ENCODE results near the gene NAP1L5. TPM values are rescaled to one million over a fixed set of nuclear protein-coding genes. Genes with fewer than 3 reads are reported as not detected.

The NAP1L5 gene
- total RNA-seq, 1 donor from 2014 or later, result 4.7 TPM

DNA sequence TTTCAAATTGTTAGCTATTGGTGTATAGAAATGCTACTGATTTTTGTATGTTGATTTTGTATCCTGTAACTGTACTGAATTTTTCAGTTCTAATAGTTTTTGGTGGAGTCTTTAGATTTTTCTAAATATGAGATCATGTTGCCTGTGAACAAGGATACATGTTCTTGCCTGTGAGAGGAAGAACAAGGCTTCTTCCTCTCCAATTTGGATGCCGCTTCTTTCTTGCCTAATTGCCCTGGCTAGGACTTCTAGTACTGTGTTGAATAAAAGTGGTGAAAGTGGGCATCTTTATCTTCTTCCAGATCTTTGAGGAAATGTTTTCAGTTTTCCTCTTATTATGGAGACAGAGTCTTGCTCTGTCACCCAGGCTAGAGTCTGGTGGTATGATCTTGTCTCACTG lies 16.2 kb upstream of the NAP1L5 start:
- H3K27ac Mint-ChIP-seq (ENCODE audit: unreplicated experiment), result no peak overlapping the region

DNA sequence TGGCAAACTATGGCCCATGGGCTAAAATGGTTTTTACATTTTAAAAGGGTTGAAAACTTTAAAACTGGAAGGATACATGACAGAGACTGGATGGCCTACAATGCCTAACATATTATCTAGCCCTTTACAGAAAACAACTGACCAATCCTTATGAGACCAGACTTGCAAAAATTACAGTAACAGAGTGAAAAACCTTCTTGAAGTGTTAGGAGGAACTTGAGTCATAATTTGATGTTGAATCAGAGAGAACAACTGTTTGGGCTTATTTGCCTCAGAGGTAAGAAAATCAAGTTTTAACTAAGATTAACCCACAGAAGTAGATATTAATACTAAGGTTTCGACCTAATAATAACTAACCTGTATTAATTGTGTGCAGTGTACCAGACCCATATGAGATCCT lies 12.4 kb upstream of the NAP1L5 start:
- Mint-ChIP-seq H3K36me3 (ENCODE audit: low read depth, unreplicated experiment) (peaks cover 6% of the 10 kb centered on the region), H3K4me1 (ENCODE audit: low read depth, unreplicated experiment) (peaks cover 9% of the 10 kb centered on the region), H3K4me3 (ENCODE audit: unreplicated experiment) (no peak overlapping the region), H3K27ac (ENCODE audit: unreplicated experiment) (no peak overlapping the region), H3K27me3 (ENCODE audit: low read depth, unreplicated experiment) (no peaks in the 10 kb centered on the region), H3K9me3 (ENCODE audit: unreplicated experiment) (no peaks in the 10 kb centered on the region)
- FAIRE-seq, result no peak
- no peak overlapping the region for H2AFZ ChIP-seq (ENCODE audit: low read depth, low read length)
- no peaks in the 10 kb centered on the region for H3K27me3 ChIP-seq (ENCODE audit: insufficient read depth, low read length)
- no peaks in the 10 kb centered on the region for H4K20me1 ChIP-seq (ENCODE audit: insufficient read depth, low read length)
- no peak overlapping the region for H3K4me3 ChIP-seq (ENCODE audit: insufficient read depth, low read depth, low read length)
- no peak overlapping the region for H3K9ac ChIP-seq (ENCODE audit: low read length)
- no peaks in the 10 kb centered on the region for H3K79me2 ChIP-seq (ENCODE audit: insufficient read depth, low read length)
- H3K36me3 ChIP-seq (ENCODE audit: insufficient read depth, low read length), result no peaks in the 10 kb centered on the region
- TF ChIP-seq, protein P1, sequence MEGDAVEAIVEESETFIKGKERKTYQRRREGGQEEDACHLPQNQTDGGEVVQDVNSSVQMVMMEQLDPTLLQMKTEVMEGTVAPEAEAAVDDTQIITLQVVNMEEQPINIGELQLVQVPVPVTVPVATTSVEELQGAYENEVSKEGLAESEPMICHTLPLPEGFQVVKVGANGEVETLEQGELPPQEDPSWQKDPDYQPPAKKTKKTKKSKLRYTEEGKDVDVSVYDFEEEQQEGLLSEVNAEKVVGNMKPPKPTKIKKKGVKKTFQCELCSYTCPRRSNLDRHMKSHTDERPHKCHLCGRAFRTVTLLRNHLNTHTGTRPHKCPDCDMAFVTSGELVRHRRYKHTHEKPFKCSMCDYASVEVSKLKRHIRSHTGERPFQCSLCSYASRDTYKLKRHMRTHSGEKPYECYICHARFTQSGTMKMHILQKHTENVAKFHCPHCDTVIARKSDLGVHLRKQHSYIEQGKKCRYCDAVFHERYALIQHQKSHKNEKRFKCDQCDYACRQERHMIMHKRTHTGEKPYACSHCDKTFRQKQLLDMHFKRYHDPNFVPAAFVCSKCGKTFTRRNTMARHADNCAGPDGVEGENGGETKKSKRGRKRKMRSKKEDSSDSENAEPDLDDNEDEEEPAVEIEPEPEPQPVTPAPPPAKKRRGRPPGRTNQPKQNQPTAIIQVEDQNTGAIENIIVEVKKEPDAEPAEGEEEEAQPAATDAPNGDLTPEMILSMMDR (IDR thresholded peaks at IDR 0.05; ENCODE audit: insufficient read depth, low read depth, low read length), result no peak
- TF ChIP-seq EZH2 (IDR thresholded peaks at IDR 0.05; ENCODE audit: insufficient read depth, low read length), result no peak
- no peaks in the 10 kb centered on the region for H3K4me1 ChIP-seq (ENCODE audit: insufficient read depth, low read length)
- no peak overlapping the region for H3K4me2 ChIP-seq (ENCODE audit: low read length)
- no peak overlapping the region for H3K27ac ChIP-seq (ENCODE audit: low read depth, low read length)
- DNase-seq (ENCODE audit: low read depth), result no peak
- H3K9me3 ChIP-seq (ENCODE audit: insufficient read depth, low read depth, low read length), result no peaks in the 10 kb centered on the region

More for the DNA sequence above, 16.2 kb upstream of the NAP1L5 start:
- peaks cover 14% of the 10 kb centered on the region for H3K9me3 Mint-ChIP-seq (ENCODE audit: unreplicated experiment)
- TF ChIP-seq, protein P1 (IDR thresholded peaks at IDR 0.05; ENCODE audit: insufficient read depth, low read depth, low read length), result no peak
- TF ChIP-seq EZH2 (IDR thresholded peaks at IDR 0.05; ENCODE audit: insufficient read depth, low read length), result no peak
- Histone ChIP-seq H3K36me3 (ENCODE audit: insufficient read depth, low read length) (no peaks in the 10 kb centered on the region), H3K27me3 (ENCODE audit: insufficient read depth, low read length) (no peaks in the 10 kb centered on the region), H3K27ac (ENCODE audit: low read depth, low read length) (no peak overlapping the region), H3K9ac (ENCODE audit: low read length) (no peak overlapping the region), H3K4me3 (ENCODE audit: insufficient read depth, low read depth, low read length) (no peak overlapping the region), H3K4me1 (ENCODE audit: insufficient read depth, low read length) (no peaks in the 10 kb centered on the region), H4K20me1 (ENCODE audit: insufficient read depth, low read length) (no peaks in the 10 kb centered on the region), H3K4me2 (ENCODE audit: low read length) (no peak overlapping the region), H3K9me3 (ENCODE audit: insufficient read depth, low read depth, low read length) (no peaks in the 10 kb centered on the region), H2AFZ (ENCODE audit: low read depth, low read length) (no peak overlapping the region), H3K79me2 (ENCODE audit: insufficient read depth, low read length) (no peaks in the 10 kb centered on the region)
- DNase-seq (ENCODE audit: low read depth) (no peak), FAIRE-seq (no peak)
- H3K27me3 Mint-ChIP-seq (ENCODE audit: low read depth, unreplicated experiment), result no peaks in the 10 kb centered on the region
- H3K36me3 Mint-ChIP-seq (ENCODE audit: low read depth, unreplicated experiment), result peaks cover 24% of the 10 kb centered on the region
- no peaks in the 10 kb centered on the region for H3K4me1 Mint-ChIP-seq (ENCODE audit: low read depth, unreplicated experiment)
- no peak overlapping the region for H3K4me3 Mint-ChIP-seq (ENCODE audit: unreplicated experiment)

DNA sequence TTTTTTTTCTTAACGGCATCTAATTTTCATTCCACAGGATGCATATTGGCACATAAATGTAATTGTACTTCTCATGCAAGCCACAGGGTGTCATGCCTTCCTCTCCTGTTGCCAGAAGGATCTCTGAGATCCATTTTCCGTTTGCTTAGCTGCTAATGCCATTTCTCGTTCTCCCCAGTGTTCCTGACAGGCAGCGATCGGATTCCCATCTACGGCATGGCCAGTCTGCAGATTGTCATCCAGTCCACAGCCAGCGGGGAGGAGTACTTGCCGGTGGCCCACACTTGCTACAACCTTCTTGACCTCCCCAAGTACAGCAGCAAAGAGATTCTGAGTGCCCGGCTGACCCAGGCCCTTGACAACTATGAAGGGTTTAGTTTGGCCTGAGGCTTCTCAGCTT lies 8.9 kb upstream of the NAP1L5 start:
- DNase-seq (ENCODE audit: low read depth) (peak; percentile 58), FAIRE-seq (peak; percentile 55)
- Mint-ChIP-seq H3K4me1 (ENCODE audit: low read depth, unreplicated experiment) (peaks cover 9% of the 10 kb centered on the region), H3K4me3 (ENCODE audit: unreplicated experiment) (no peak overlapping the region), H3K27me3 (ENCODE audit: low read depth, unreplicated experiment) (no peaks in the 10 kb centered on the region), H3K27ac (ENCODE audit: unreplicated experiment) (no peak overlapping the region), H3K36me3 (ENCODE audit: low read depth, unreplicated experiment) (peaks cover 3% of the 10 kb centered on the region), H3K9me3 (ENCODE audit: unreplicated experiment) (no peaks in the 10 kb centered on the region)
- H3K4me1 ChIP-seq (ENCODE audit: insufficient read depth, low read length), result no peaks in the 10 kb centered on the region
- H3K9me3 ChIP-seq (ENCODE audit: insufficient read depth, low read depth, low read length), result no peaks in the 10 kb centered on the region
- no peak overlapping the region for H3K27ac ChIP-seq (ENCODE audit: low read depth, low read length)
- H3K9ac ChIP-seq (ENCODE audit: low read length), result peak overlapping the region; percentile 35
- H3K36me3 ChIP-seq (ENCODE audit: insufficient read depth, low read length), result no peaks in the 10 kb centered on the region
- H3K4me3 ChIP-seq (ENCODE audit: insufficient read depth, low read depth, low read length), result no peak overlapping the region
- no peaks in the 10 kb centered on the region for H4K20me1 ChIP-seq (ENCODE audit: insufficient read depth, low read length)
- peak overlapping the region; percentile 59 for H2AFZ ChIP-seq (ENCODE audit: low read depth, low read length)
- no peak for TF ChIP-seq EZH2 (IDR thresholded peaks at IDR 0.05; ENCODE audit: insufficient read depth, low read length)
- TF ChIP-seq, protein P1 (IDR thresholded peaks at IDR 0.05; ENCODE audit: insufficient read depth, low read depth, low read length), result peak; percentile 52
- peak overlapping the region; percentile 47 for H3K4me2 ChIP-seq (ENCODE audit: low read length)
- no peaks in the 10 kb centered on the region for H3K27me3 ChIP-seq (ENCODE audit: insufficient read depth, low read length)
- H3K79me2 ChIP-seq (ENCODE audit: insufficient read depth, low read length), result no peaks in the 10 kb centered on the region

Data from astrocyte (in vitro differentiated cells and primary cell).